ES-I3 (cell line): ENCODE data around the gene C11orf21.
"Not testable (repeated sequence)": the region's sequence is repeated elsewhere in the genome, so short reads cannot be mapped to it uniquely, and the experiment has no call there.

Experiments used
- H3K36me3 ChIP-seq: 2 replicates; pipeline ENCODE4 v1.6.1; 2013; ENCODE audit warnings: mild to moderate bottlenecking, low read length, control low read depth, moderate library complexity; ENCODE audit not compliant: insufficient read depth
- H3K4me1 ChIP-seq: 2 replicates; pipeline ENCODE4 v1.6.1; 2013; ENCODE audit warnings: mild to moderate bottlenecking, control low read depth, low read length; ENCODE audit not compliant: insufficient read depth
- H3K9ac ChIP-seq: 2 replicates; pipeline ENCODE4 v1.6.1; 2013; ENCODE audit warnings: low read depth, mild to moderate bottlenecking, low read length, moderate library complexity
- H3K9me3 ChIP-seq: 2 replicates; pipeline ENCODE4 v1.6.1; 2013; ENCODE audit warnings: mild to moderate bottlenecking, low read length, moderate library complexity; ENCODE audit not compliant: control insufficient read depth, insufficient read depth

Gene C11orf21

GRCh38 chr11:2286350-2286749 is 15.4 kb downstream of the C11orf21 start:
- H3K9ac ChIP-seq = not testable (repeated sequence)

GRCh38 chr11:2280208-2280607 is 21.5 kb downstream of the C11orf21 start:
- Histone ChIP-seq H3K4me1 (peaks cover 14% of the 10 kb centered on the region; the same call in 1 of the 2 replicates), H3K9ac (no peak overlapping the region), H3K9me3 (peaks cover 5% of the 10 kb centered on the region; the same call in 1 of the 2 replicates)

More at GRCh38 chr11:2286350-2286749, 15.4 kb downstream of the C11orf21 start:
- H3K9me3 ChIP-seq, H3K4me1 ChIP-seq, H3K36me3 ChIP-seq: not testable (repeated sequence)

GRCh38 chr11:2277933-2278523 is 23.7 kb downstream of the C11orf21 start:
- Histone ChIP-seq H3K4me1 (peaks cover 14% of the 10 kb centered on the region; the same call in 1 of the 2 replicates), H3K36me3 (no peaks in the 10 kb centered on the region; the same call in 1 of the 2 replicates), H3K9me3 (peaks cover 5% of the 10 kb centered on the region; the same call in 1 of the 2 replicates), H3K9ac (no peak overlapping the region)

More at GRCh38 chr11:2280208-2280607, 21.5 kb downstream of the C11orf21 start:
- H3K36me3 ChIP-seq = no peaks in the 10 kb centered on the region

- Histone ChIP-seq H3K4me1 (peaks cover 14% of the 10 kb centered on the region; the same call in 1 of the 2 replicates), H3K9ac (no peak overlapping the region), H3K36me3 (no peaks in the 10 kb centered on the region; the same call in 1 of the 2 replicates), H3K9me3 (no peaks in the 10 kb centered on the region; the same call in 1 of the 2 replicates)
Measured at GRCh38 chr11:2277008-2277346, 24.7 kb downstream of the C11orf21 start.

GRCh38 chr11:2276280-2277007 is 25.3 kb downstream of the C11orf21 start:
- Histone ChIP-seq H3K36me3 (no peaks in the 10 kb centered on the region; the same call in 1 of the 2 replicates), H3K4me1 (peaks cover 14% of the 10 kb centered on the region; the same call in 1 of the 2 replicates), H3K9ac (no peak overlapping the region), H3K9me3 (no peaks in the 10 kb centered on the region; the same call in 1 of the 2 replicates)

- no peak overlapping the region for H3K9ac ChIP-seq
- no peaks in the 10 kb centered on the region for H3K9me3 ChIP-seq
Measured at GRCh38 chr11:2275334-2276279, 26.1 kb downstream of the C11orf21 start.

GRCh38 chr11:2273771-2274170 is 27.9 kb downstream of the C11orf21 start:
- H3K9ac ChIP-seq = no peak overlapping the region
- no peaks in the 10 kb centered on the region for H3K9me3 ChIP-seq
- H3K4me1 ChIP-seq = peaks cover 14% of the 10 kb centered on the region; the same call in 1 of the 2 replicates
- H3K36me3 ChIP-seq = no peaks in the 10 kb centered on the region; the same call in 1 of the 2 replicates

More at GRCh38 chr11:2275334-2276279, 26.1 kb downstream of the C11orf21 start:
- Histone ChIP-seq H3K4me1 (peaks cover 14% of the 10 kb centered on the region; the same call in 1 of the 2 replicates), H3K36me3 (no peaks in the 10 kb centered on the region; the same call in 1 of the 2 replicates)

GRCh38 chr11:2273311-2273710 is 28.4 kb downstream of the C11orf21 start:
- H3K4me1 ChIP-seq = peaks cover 14% of the 10 kb centered on the region; the same call in 1 of the 2 replicates
- no peaks in the 10 kb centered on the region for H3K9me3 ChIP-seq
- no peak overlapping the region for H3K9ac ChIP-seq
- no peaks in the 10 kb centered on the region; the same call in 1 of the 2 replicates for H3K36me3 ChIP-seq

GRCh38 chr11:2272946-2273280 is 28.8 kb downstream of the C11orf21 start:
- H3K9ac ChIP-seq = no peak overlapping the region
- peaks cover 11% of the 10 kb centered on the region; the same call in 1 of the 2 replicates for H3K4me1 ChIP-seq
- H3K36me3 ChIP-seq = no peaks in the 10 kb centered on the region; the same call in 1 of the 2 replicates
- H3K9me3 ChIP-seq = no peaks in the 10 kb centered on the region

GRCh38 chr11:2272228-2272945 is 29.3 kb downstream of the C11orf21 start:
- Histone ChIP-seq H3K9ac (no peak overlapping the region), H3K9me3 (no peaks in the 10 kb centered on the region), H3K36me3 (no peaks in the 10 kb centered on the region; the same call in 1 of the 2 replicates), H3K4me1 (peaks cover 6% of the 10 kb centered on the region; the same call in 1 of the 2 replicates)

- H3K36me3 ChIP-seq = no peaks in the 10 kb centered on the region; the same call in 1 of the 2 replicates
- no peak overlapping the region for H3K9ac ChIP-seq
- H3K4me1 ChIP-seq = no peaks in the 10 kb centered on the region
- no peaks in the 10 kb centered on the region for H3K9me3 ChIP-seq
Measured at GRCh38 chr11:2271327-2272227, 30.1 kb downstream of the C11orf21 start.

- H3K36me3 ChIP-seq = no peaks in the 10 kb centered on the region; the same call in 1 of the 2 replicates
- no peaks in the 10 kb centered on the region for H3K9me3 ChIP-seq
Measured at GRCh38 chr11:2271077-2271326, 30.7 kb downstream of the C11orf21 start.

More at GRCh38 chr11:2271077-2271326, 30.7 kb downstream of the C11orf21 start:
- H3K9ac ChIP-seq = no peak overlapping the region
- H3K4me1 ChIP-seq = no peaks in the 10 kb centered on the region
